Neural cell (in vitro differentiated cells): Measurements from ENCODE around the gene SH2D1A.

Experiments used
- CTCF ChIP-seq: fragments of 450-650 bp; IDR thresholded peaks from 2 replicates; pipeline ENCODE4 v1.5.1; 2014; ENCODE audit warnings: antibody characterized with exemption, mild to moderate bottlenecking, moderate library complexity; ENCODE audit not compliant: poor library complexity, severe bottlenecking
- EP300 ChIP-seq: fragments of 450-650 bp; conservative IDR thresholded peaks from 2 replicates; pipeline ENCODE4 v1.6.1; 2014; ENCODE audit warnings: antibody characterized with exemption, mild to moderate bottlenecking, moderate library complexity; ENCODE audit not compliant: poor library complexity, severe bottlenecking
- EZH2 ChIP-seq: fragments of 200-600, 300-800 bp; shearing (Covaris generic), sonication (generic); IDR thresholded peaks from 2 replicates; pipeline ENCODE4 v1.6.1; 2014; ENCODE audit warnings: antibody characterized with exemption, low read length, borderline replicate concordance, mild to moderate bottlenecking; ENCODE audit not compliant: insufficient read depth, poor library complexity, severe bottlenecking
- MXI1 ChIP-seq: fragments of 450-650 bp; conservative IDR thresholded peaks from 2 replicates; pipeline ENCODE4 v1.6.1; 2014; ENCODE audit warnings: antibody characterized with exemption, mild to moderate bottlenecking; ENCODE audit not compliant: poor library complexity, severe bottlenecking
- POLR2AphosphoS5 ChIP-seq: IDR thresholded peaks from 2 replicates; pipeline ENCODE4 v1.6.1; 2012
- RAD21 ChIP-seq: fragments of 450-650 bp; conservative IDR thresholded peaks from 2 replicates; pipeline ENCODE4 v1.6.1; 2014; ENCODE audit warnings: antibody characterized with exemption, mild to moderate bottlenecking, moderate library complexity
- REST ChIP-seq: IDR thresholded peaks from 2 replicates; pipeline ENCODE4 v1.6.1; 2012; ENCODE audit warnings: borderline replicate concordance
- SMC3 ChIP-seq: fragments of 450-650 bp; conservative IDR thresholded peaks from 2 replicates; pipeline ENCODE4 v1.6.1; 2014; ENCODE audit warnings: antibody characterized with exemption, mild to moderate bottlenecking, moderate library complexity; ENCODE audit not compliant: poor library complexity
- TAF1 ChIP-seq: IDR thresholded peaks from 2 replicates; pipeline ENCODE4 v1.6.1; 2012; ENCODE audit warnings: low read depth

- TF ChIP-seq CTCF (no peak), SMC3 (no peak), EP300 (no peak), REST (no peak), EZH2 (no peak), RAD21 (no peak), TAF1 (no peak), MXI1 (no peak), POLR2AphosphoS5 (no peak)
Measured at GRCh38 chrX:124346877-124347241, 496 bp downstream of the SH2D1A start.
